GM19397 (cell line): ENCODE results near the gene PTPRN2.
"Not testable (repeated sequence)": the region's sequence is repeated elsewhere in the genome, so short reads cannot be mapped to it uniquely, and the experiment has no call there.

Experiments
- ATAC-seq: cut with Tn5 transposase; IDR thresholded peaks from one replicate; pipeline ENCODE4 v1.9.1; 2021; ENCODE audit warnings: mild to moderate bottlenecking, moderate library complexity; ENCODE audit not compliant: unreplicated experiment

Gene PTPRN2

GRCh38 chr7:157703131-157703530 lies 884.5 kb downstream of the PTPRN2 start:
- no peak for ATAC-seq

GRCh38 chr7:157702311-157703023 lies 885.2 kb downstream of the PTPRN2 start:
- no peak for ATAC-seq

DNA sequence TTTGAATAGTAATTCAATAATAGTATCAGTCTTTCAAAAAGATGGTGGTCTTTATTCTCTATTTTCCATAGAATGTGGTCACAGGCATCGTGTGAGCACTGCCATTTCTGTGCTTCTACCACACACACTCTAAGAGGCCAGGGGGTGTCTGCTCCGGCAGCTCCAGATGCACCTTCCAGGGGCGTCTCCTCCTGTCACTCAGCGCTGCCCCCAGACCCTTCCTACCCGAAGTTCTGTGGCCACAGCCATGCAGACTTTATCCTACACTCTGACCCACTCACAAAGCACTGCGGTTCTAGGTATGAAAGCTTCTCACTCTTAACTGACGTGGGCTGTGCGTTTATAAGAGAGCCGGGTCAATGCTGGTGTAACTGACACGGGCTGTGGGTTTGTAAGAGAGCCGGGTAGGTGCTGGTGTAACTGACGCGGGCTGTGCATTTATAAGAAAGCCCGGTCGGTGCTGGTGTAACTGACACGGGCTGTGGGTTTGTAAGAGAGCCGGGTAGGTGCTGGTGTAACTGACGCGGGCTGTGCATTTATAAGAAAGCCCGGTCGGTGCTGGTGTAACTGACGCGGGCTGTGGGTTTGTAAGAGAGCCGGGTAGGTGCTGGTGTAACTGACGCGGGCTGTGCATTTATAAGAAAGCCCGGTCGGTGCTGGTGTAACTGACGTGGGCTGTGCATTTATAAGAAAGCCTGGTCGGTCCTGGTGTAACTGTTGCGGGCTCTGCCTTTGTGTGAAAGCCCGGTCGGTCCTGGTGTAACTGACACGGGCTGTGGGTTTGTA lies 886.0 kb downstream of the PTPRN2 start:
- not testable (repeated sequence) for ATAC-seq

DNA sequence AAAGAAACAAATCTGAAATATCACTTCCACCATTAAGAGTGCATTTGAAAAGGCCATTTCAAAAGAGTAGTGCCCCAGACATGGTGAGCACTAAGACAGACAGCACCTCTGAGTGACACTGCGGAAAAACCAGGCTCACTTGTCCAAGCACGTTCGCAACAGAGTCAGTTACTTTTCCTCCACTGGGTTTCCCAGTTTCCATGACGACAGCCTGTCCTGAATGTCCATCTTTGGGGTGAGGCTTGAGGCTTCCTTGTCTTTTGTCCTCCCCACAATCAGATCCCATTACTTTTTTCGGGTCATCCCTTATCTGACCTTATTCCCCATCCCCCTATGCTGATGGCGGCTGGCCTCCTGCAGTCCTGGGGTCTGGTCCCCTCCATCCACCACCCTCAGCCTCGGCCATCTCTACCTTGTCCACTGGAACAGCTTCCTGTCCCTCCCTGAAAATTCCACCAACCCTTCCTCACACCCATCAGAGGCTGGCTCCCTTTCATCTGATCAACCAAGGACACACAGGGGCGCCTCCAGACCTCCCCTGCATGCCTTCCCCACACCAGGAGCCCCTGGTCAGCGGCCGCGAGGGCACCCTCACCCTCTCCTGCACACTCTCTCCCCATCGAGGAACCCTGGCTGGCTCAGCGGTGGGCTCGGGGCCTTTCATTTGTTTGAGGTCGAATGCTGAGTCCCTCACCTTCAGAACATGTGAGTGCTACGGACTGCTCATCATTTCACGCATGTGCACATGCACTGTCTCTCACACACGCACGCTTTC lies 887.2 kb downstream of the PTPRN2 start:
- no peak for ATAC-seq

DNA sequence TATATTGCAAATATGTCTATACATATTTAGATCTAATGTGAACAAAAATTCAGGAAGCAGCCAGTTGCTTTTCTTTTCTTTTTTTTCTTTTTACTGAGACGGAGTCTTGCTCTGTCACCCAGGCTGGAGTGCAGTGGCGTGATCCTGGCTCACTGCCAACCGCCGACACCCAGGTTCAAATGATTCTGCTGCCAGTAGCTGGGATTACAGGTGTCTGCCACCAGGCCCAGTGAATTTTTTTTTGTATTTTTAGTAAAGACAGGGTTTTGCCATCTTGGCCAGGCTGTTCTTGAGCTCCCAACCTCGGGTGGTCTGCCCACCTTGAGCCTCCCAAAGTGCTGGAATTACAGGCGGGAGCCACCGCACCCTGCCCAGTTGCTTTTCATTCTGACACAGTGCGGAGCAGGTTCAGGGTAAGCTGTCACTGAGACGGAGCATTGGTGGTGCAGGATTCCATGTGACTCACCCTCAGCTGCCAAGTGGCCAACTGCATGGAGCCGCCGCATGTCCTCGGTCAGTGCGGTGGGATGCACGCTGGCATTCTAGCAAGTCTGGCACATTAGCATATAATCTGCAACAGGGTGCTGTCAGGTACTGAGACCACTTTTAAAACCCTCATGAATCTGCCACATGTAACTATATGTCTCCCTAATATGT lies 888.1 kb downstream of the PTPRN2 start:
- no peak for ATAC-seq

DNA sequence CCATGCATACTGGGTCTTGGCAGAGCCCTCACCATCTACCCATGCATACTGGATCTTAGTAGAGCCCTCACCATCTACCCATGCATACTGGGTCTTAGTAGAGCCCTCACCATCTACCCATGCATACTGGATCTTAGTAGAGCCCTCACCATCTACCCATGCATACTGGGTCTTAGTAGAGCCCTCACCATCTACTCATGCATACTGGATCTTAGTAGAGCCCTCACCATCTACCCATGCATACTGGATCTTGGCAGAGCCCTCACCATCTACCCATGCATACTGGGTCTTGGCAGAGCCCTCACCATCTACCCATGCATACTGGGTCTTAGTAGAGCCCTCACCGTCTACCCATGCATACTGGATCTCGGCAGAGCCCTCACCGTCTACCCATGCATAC lies 890.3 kb downstream of the PTPRN2 start:
- not testable (repeated sequence) for ATAC-seq

GRCh38 chr7:157695609-157696008 lies 892.0 kb downstream of the PTPRN2 start:
- ATAC-seq = not testable (repeated sequence)

DNA sequence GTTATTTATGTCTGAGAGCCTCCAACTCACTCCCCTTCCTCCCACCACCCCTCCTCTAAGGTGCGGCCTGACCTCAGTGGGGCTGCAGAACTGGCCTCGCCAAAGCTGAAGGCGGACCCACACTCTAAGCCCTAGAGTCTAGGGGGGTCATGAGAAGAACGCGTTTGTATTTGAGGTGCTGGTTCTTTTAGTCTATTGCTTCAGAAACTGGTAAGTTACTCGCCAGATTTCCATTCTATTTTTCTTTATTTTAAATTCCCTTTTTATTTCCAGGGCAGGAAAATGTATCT lies 893.3 kb downstream of the PTPRN2 start:
- ATAC-seq = no peak

- ATAC-seq = no peak
These were observed 893.9 kb downstream of the PTPRN2 start for GRCh38 chr7:157693521-157694375.

GRCh38 chr7:157693071-157693520 lies 894.5 kb downstream of the PTPRN2 start:
- no peak for ATAC-seq

DNA sequence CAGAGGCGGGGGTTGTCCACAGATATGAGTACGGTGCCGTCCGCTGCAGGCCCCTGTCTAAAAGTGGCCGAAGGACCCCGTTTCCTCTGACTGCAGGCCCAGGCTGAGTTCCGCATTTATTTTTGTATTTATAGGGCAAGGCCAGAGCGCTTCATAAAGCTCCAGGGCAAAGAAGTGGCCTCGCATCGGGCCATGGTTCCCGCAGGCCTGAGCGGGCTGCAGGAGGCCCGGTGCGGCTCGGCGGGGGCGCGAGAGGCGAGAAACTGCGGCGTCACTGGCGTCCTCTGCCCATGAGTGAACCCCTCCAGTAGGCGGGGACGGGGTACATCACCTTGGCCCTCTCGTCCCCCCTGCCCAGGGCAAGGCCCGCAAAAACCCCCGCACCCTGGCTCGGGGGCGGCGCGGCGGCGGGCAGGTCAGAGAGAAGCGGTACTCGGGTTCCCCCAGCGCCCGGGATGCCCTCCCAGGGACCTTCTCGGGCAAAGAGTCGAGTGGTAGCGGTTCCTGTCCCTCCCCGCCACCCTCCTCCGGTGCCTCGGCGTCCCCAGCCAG lies 895.1 kb downstream of the PTPRN2 start:
- ATAC-seq = no peak

- no peak for ATAC-seq
These were observed 895.8 kb downstream of the PTPRN2 start for GRCh38 chr7:157691586-157692459.

GRCh38 chr7:157690833-157691585 lies 896.6 kb downstream of the PTPRN2 start:
- no peak for ATAC-seq

DNA sequence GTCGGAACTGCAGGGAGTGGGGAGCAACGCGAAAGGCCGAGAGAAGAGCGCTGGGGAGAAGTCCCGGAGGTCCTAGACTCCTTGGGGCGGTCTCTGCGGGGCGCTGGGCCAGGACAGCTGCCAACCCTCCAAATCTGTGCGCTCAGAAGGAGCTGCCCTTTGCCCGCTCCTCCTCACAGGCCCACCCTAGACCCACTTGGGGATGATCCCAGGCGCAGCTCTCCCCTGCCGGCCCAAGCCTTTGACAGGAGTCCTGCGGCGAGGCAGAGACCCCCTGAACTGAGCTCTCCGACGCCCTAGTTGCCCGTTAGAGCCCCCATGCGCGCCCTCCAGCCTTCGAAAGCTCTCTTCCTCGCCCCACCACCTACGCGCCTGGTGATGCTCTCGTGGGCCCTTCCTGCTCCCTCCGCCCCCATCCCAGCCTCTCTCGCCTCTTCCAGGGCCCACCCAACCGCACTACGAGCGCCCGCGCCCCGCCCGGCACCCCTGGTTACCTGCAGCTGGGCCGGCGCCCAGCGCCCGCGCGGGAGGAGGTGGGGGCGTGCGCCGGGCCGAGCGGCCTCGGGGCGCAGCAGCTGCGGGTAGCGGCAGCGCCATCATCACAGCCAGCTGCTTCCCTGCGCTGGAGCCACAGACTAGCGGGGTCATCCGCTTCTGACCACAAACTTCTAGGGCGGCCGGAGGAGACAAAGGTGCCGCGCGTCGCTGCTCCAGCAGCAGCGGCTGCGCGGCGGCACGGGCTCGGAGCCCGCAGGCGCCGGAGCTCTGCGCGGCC lies 897.4 kb downstream of the PTPRN2 start:
- no peak for ATAC-seq

DNA sequence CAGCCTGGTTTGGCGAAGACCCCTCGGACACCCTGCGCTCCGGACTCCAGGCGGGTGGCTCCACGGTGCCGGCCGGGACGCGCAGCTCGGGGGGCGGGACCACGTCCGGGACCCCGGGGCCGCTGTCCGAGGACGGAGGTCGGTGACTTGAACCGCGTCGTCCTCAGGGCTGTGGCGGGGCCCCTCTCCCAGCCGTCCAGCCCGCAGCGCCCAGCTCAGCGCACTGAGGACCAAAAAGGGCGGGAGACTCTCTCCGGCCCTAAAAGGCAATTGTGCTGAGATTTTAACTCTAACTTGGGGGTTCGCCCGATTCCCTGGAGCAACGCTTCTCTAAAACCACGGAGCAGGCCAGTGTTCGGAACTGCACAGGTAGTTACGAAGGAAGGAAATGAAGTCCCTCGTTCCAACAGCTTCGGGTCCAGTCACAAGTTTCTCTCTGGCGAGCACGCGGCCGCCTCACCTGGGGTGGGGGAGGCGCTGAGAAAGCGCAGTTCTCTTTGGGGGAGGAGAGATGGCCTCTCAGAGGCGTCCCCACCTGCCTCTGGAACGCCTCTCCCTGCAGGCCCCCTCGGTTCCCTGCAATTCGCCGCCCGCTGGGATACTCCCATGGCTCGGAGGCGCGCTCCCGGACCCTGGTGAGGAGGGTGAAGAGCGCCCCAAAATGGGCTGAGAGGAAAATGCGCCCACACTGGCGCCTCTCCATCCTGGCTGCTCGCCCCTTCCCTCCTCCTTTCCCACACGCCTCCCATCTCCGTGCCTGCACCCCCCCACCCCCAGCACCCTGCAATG lies 898.2 kb downstream of the PTPRN2 start:
- no peak for ATAC-seq

DNA sequence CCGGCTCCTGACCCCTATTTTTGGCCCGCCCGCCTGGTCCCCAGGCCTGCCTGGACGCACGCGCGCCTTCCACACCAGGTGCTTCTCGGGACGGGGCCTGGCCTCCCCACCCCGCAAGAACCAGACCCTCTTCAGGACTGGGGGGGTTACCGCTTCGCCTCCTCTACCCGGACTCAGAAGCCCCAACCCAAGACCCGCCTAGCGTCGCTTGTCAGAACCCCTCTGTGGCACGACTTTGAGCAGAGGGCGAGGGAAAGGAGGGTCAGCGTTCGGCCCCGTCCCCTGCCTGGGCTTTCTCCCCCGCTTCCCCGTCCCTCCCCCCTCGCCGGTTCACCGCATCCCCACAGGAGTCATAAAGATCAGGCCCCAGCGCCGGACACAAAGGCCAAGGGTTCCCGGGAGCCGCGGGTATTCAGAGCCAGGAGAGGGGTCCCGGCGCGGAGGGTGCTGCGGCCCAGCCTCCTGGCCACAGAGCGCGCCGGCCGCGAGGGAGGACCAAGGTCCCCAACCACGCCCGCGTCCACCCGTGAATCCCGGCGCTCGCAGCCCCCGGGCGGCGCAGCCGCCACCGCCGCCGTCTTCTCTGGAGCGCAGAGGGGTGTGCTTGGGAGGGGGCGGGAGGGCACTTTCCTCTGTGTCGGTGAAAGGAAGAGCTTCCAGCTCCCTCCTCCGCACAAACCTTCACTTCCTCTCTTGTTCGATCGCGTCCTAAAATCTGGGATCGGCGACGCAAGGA lies 898.9 kb downstream of the PTPRN2 start:
- no peak for ATAC-seq
